Hematopoietic multipotent progenitor cell treated with erythropoietin and hydrocortisone succinate and interleukin-3 and kit ligand, for 15 days (in vitro differentiated cells): ENCODE measurements around the gene ULK3.

Experiments
- DNase-seq: peaks from one replicate; pipeline ENCODE4 v3.0.0-alpha.2; 2015; ENCODE audit warnings: low spot score

Gene ULK3

GRCh38 chr15:74822233-74822632, 20.7 kb downstream of the ULK3 start:
- no peak for DNase-seq

DNA sequence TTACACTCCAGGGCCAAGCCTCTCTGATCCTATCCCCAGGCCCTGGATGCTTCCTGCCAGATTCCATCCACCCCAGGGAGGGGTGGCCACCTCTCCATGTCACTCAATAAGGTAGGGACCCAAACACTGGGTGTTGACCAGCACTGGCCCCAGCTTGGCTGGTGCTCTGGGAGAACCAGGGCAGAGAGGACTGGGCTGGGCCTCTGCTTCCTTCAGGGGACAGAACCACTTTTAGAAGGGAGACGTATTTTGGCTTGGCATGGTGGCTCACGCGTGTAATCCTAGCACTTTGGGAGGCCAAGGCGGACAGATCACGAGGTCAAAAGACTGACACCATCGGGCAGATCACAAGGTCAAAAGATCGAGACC, 21.2 kb downstream of the ULK3 start:
- no peak for DNase-seq

- DNase-seq: no peak
These were observed 21.7 kb downstream of the ULK3 start for GRCh38 chr15:74821091-74821789.

DNA sequence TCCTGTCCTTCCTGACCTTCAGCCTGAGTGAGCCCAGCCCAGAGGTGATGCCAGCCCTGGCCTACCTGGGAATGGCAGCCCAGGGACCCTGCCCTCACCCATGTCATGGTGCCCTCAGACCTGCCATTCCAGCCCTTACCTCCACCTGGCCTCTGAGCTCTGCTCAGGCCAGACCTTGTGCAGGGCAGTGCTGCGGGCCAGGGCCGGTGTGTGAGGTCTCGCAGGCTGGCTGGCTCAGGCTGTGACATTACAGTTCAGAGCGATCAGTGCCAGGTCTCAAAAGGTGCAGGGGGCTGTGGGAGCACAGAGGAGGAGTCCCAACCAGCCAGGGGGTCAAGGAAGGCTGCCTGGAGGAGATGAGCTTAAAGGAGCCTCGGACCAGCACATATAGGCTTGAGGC, 22.9 kb downstream of the ULK3 start:
- DNase-seq: no peak

DNA sequence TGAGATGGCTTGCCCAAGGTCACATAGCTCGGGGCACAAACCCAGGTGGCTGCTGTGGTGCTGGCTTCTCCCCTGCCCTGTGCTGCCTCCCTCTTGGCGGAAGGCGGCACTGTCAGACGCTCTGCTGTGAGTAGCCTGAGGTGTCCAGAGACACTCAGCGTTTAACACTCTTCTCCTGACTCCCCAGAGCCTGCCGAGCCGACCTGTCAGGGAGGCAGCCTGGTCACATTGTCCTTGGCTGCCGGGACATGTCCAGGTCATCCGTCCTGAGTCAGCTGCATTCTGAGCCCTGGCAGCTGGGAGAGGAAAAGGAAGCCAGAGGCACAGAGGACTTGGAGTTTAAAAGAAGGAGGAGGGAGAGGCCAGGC, 25.6 kb downstream of the ULK3 start:
- no peak for DNase-seq

DNA sequence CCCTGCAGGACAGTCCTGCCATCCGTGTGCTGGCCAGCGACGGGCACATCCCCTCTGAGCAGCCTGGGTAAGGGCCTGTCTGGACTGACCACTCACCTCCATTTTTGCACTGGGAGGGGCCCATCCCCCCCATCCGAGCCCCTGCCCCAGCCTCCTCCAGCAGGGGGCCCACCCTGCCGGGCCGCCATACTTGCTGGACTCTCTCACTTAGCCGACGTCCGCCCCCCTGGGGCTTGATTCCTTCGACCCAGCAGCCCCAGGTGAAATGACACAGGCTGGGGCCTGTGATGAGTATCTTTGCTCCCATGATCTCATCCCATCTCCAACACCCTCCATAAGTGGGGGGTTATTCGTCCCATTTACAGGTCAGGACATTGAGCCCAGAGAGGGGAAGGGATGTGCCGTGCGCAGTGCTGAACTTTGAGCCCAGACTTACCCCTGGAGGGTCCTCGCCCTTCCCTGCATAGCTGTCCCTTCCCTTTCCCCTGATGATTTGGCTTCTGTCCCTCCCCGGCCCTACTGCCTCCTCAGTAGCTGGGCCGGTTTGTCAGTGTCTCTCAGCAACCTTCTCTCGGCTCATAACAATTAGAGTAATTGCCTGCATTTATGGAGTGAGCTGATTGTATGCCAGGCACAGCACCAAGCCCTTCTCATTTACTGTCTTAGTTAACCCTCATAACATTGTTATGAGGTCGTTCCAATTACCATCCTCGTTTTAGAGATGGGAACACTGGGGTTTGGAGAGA, 26.2 kb downstream of the ULK3 start:
- DNase-seq: no peak

GRCh38 chr15:74815961-74816360, 27.0 kb downstream of the ULK3 start:
- DNase-seq: no peak

- DNase-seq: no peak
These were observed 27.6 kb downstream of the ULK3 start for GRCh38 chr15:74815121-74815934.

DNA sequence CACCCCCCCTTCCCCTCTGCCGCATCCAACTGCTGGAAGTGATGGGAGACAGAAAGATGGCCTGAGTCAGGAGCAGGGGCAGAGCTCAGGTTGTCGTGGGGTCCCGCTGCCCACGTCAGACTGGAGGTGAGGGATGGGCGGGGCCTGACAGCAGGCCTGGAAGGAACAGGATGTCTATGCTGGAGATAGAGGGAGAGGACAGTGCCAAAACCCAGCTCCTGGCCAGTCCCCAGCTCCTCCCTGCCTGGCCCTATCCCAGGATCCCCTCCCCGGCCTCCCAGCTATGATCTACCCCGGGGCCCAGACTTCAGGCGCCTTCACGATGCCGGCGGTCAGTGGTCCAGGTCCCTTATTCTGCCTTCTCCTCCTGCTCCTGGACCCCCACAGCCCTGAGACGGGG, 30.4 kb downstream of the ULK3 start, which contains the start of gene LMAN1L:
Gene LMAN1L (plus strand): TSS at position 303 of the 400 bp plus-strand sequence. CDS start 20 bp downstream, at position 323.
- DNase-seq: no peak

DNA sequence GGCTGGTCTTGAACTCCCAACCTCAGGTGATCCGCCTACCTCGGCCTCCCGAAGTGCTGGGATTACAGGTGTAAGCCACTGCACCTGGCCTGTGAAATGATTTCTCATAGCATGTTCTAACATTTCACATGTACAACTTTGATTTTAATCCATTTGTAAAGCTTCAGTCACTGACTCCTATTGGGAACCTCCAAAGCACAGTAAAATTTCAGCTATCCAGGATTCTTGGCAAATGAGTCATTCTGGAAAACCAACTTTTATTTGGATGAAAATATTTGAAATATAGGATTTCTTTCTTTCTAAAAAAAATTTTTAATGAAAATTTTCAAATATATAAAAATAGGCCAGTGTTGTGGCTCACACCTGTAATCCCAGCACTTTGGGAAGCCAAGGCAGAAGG, 33.0 kb downstream of the ULK3 start:
- DNase-seq: no peak

DNA sequence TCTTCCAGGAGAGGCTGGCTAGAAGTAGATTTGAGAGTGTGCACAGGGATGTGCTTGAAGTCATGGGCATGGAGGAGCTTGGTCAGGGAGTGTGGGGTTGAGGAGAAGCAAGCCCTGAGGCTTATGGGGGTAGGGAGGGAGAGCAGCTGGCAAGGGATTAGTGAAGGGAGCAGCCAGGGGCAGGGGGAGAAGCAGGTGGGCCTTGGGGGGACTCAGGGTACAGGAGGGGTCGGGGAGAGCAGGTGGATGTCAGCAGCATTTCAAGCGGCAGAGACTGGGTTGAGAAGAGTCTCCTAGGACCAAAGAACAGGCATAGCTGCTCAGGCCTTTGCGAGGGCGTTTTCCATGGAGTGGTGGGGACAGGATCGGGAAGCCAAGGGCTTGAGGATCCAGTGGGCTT, 33.7 kb downstream of the ULK3 start:
- DNase-seq: no peak

DNA sequence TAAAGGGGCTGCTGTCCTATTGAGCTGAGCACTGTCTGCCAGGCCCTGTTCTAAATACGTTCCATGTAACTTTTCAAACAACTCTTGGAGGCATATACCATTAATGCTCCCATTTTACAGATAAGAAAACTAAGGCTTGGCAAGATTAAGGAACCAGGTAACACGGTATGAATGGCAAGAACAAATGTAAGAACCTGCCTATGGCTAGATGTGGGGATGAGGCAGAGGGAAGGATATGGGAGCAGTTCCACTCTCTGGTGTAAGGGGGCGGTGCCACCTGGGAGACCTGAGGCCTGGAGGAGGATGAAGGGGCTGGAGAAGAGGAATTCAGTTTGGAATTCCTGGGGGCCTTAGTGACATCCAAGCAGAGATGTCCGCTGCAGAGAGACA, 34.1 kb downstream of the ULK3 start:
- DNase-seq: no peak

GRCh38 chr15:74808078-74808839, 34.7 kb downstream of the ULK3 start:
- no peak for DNase-seq

DNA sequence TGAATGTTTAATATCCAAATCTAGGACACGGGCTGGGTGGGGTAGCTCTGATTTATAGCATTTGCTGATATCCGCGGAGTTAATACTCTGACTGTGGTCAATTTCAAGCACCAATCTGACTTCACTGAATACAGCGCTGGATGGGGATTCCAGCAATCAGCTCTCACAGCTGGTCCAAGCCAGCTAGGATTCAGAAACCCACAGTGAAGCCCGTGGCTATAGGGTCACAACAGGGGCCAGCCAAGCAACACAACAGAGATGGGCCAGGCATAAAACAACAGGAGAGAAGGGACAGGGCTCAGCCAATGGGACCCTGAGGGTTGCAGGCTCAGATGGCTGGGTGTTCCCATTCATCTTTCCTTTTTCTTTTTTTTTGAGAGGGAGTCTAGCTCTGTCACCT, 35.7 kb downstream of the ULK3 start:
- DNase-seq: no peak

DNA sequence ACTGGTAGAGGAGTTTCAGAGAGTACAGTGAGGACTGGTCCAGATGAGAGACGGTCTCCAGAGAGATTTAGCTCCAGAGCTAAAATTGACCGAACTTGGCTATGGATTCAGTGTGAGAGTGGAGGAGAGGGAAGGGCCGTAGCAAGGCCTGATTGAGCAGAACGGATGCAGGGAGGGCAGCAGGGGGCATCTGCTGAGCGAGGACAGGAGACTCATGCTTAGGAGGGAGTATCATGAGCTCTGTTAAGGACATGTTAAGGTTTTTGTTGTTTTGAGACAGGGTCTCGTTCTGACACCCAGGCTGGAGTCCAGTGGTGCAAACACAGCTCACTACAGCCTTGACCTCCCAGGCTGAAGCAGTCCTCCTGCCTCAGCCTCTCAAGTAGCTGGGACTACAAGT, 38.0 kb downstream of the ULK3 start:
- no peak for DNase-seq

GRCh38 chr15:74802862-74803447, 40.0 kb downstream of the ULK3 start:
- DNase-seq: no peak

GRCh38 chr15:74802290-74802689, 40.7 kb downstream of the ULK3 start:
- no peak for DNase-seq

GRCh38 chr15:74801311-74801997, 41.5 kb downstream of the ULK3 start:
- no peak for DNase-seq

GRCh38 chr15:74800559-74801094, 42.3 kb downstream of the ULK3 start:
- no peak for DNase-seq

GRCh38 chr15:74799856-74800558, 42.9 kb downstream of the ULK3 start:
- DNase-seq: peak; percentile 83
